DOHH2 (cell line): Measurements from ENCODE around the gene HTR1E.

Source experiments
- CTCF ChIP-seq: fragments of 200-600 bp; sonication (generic); IDR thresholded peaks from one replicate; pipeline ENCODE4 v1.5.1; 2014; ENCODE audit warnings: antibody characterized with exemption, mild to moderate bottlenecking, low read depth, low read length; ENCODE audit not compliant: poor library complexity, severe bottlenecking
- EZH2phosphoT487 ChIP-seq: fragments of 200-600 bp; sonication (generic); IDR thresholded peaks from 2 replicates; pipeline ENCODE4 v1.6.1; 2017; ENCODE audit warnings: borderline replicate concordance, mild to moderate bottlenecking, antibody characterized with exemption, low read length, moderate library complexity, mixed read lengths

- TF ChIP-seq CTCF (no peak), EZH2phosphoT487 (no peak)
These were observed 40.9 kb downstream of the HTR1E start for GRCh38 chr6:86978251-86978650.
